ENCODE data around the gene EPB41L4B.

The EPB41L4B gene

GRCh38 chr9:109301012-109301411 lies 19.8 kb downstream of the EPB41L4B start:
- no peaks in the 10 kb centered on the region for H3K4me1 ChIP-seq (ENCODE audit: insufficient read depth, low read length, severe bottlenecking)
- no peaks in the 10 kb centered on the region; the same call in 1 of the 2 replicates for H3K27me3 ChIP-seq (ENCODE audit: insufficient read depth, low read length)
- no peaks in the 10 kb centered on the region for H4K20me1 ChIP-seq (ENCODE audit: insufficient read depth, low read length)
- H3F3A ChIP-seq (ENCODE audit: insufficient read depth, low read length) = no peaks in the 10 kb centered on the region
- no peak overlapping the region for H2AFZ ChIP-seq (ENCODE audit: low read length)
- TF ChIP-seq, protein P1, sequence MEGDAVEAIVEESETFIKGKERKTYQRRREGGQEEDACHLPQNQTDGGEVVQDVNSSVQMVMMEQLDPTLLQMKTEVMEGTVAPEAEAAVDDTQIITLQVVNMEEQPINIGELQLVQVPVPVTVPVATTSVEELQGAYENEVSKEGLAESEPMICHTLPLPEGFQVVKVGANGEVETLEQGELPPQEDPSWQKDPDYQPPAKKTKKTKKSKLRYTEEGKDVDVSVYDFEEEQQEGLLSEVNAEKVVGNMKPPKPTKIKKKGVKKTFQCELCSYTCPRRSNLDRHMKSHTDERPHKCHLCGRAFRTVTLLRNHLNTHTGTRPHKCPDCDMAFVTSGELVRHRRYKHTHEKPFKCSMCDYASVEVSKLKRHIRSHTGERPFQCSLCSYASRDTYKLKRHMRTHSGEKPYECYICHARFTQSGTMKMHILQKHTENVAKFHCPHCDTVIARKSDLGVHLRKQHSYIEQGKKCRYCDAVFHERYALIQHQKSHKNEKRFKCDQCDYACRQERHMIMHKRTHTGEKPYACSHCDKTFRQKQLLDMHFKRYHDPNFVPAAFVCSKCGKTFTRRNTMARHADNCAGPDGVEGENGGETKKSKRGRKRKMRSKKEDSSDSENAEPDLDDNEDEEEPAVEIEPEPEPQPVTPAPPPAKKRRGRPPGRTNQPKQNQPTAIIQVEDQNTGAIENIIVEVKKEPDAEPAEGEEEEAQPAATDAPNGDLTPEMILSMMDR (IDR thresholded peaks at IDR 0.05; ENCODE audit: low read length) = no peak
- TF ChIP-seq EZH2 (IDR thresholded peaks at IDR 0.05; ENCODE audit: borderline replicate concordance, low read length) = no peak
- no peaks in the 10 kb centered on the region for H3K36me3 ChIP-seq (ENCODE audit: insufficient read depth, low read length)
- H3K9me3 ChIP-seq (ENCODE audit: low read length) = no peaks in the 10 kb centered on the region
- H3K9ac ChIP-seq (ENCODE audit: low read length) = no peak overlapping the region
- no peaks in the 10 kb centered on the region for H3K9me2 ChIP-seq (ENCODE audit: low read depth, low read length)
- no peak overlapping the region for H3K27ac ChIP-seq (ENCODE audit: low read depth, low read length, poor library complexity, severe bottlenecking)
- H3K4me2 ChIP-seq (ENCODE audit: low read length) = no peak overlapping the region
- H3K4me3 ChIP-seq (ENCODE audit: low read depth, low read length, poor library complexity, severe bottlenecking) = no peak overlapping the region
- H3K79me2 ChIP-seq (ENCODE audit: insufficient read depth, low read length) = no peaks in the 10 kb centered on the region

DNA sequence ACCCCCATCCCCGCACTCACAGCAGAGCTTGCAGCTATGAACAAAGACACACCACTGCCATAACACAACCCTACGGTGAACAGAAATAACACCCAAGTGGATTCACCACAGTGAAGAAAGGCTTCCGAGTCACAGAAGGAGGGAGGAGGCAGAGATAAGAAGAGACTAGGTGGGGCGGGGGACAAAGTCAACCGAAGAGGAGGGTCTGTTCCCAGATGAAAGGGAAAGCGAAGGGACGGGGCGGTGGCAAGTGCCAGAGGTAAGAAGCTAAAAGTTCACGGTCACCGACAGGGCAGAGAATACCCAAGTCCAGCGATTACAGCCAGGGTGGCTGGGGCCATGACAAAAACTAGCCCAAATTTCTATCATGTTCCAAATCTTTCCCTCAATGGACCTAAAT lies 21.0 kb downstream of the EPB41L4B start:
- Histone ChIP-seq H3K4me1 (ENCODE audit: insufficient read depth, low read length, severe bottlenecking) (no peaks in the 10 kb centered on the region), H3K9me2 (ENCODE audit: low read depth, low read length) (no peaks in the 10 kb centered on the region), H3F3A (ENCODE audit: insufficient read depth, low read length) (no peaks in the 10 kb centered on the region), H3K27ac (ENCODE audit: low read depth, low read length, poor library complexity, severe bottlenecking) (no peak overlapping the region), H3K79me2 (ENCODE audit: insufficient read depth, low read length) (no peaks in the 10 kb centered on the region), H3K36me3 (ENCODE audit: insufficient read depth, low read length) (no peaks in the 10 kb centered on the region), H3K9me3 (ENCODE audit: low read length) (no peaks in the 10 kb centered on the region), H3K27me3 (ENCODE audit: insufficient read depth, low read length) (no peaks in the 10 kb centered on the region; the same call in 1 of the 2 replicates), H3K4me3 (ENCODE audit: low read depth, low read length, poor library complexity, severe bottlenecking) (no peak overlapping the region), H2AFZ (ENCODE audit: low read length) (no peak overlapping the region), H3K4me2 (ENCODE audit: low read length) (no peak overlapping the region), H4K20me1 (ENCODE audit: insufficient read depth, low read length) (no peaks in the 10 kb centered on the region), H3K9ac (ENCODE audit: low read length) (no peak overlapping the region)
- TF ChIP-seq, protein P1 (IDR thresholded peaks at IDR 0.05; ENCODE audit: low read length) = no peak
- no peak for TF ChIP-seq EZH2 (IDR thresholded peaks at IDR 0.05; ENCODE audit: borderline replicate concordance, low read length)

GRCh38 chr9:109297899-109298298 lies 23.0 kb downstream of the EPB41L4B start:
- Histone ChIP-seq H3K27ac (ENCODE audit: low read depth, low read length, poor library complexity, severe bottlenecking) (no peak overlapping the region), H3K4me2 (ENCODE audit: low read length) (no peak overlapping the region), H4K20me1 (ENCODE audit: insufficient read depth, low read length) (no peaks in the 10 kb centered on the region), H3K27me3 (ENCODE audit: insufficient read depth, low read length) (no peaks in the 10 kb centered on the region), H3K4me1 (ENCODE audit: insufficient read depth, low read length, severe bottlenecking) (no peaks in the 10 kb centered on the region), H3K79me2 (ENCODE audit: insufficient read depth, low read length) (no peaks in the 10 kb centered on the region), H3K9me3 (ENCODE audit: low read length) (no peaks in the 10 kb centered on the region), H3K9me2 (ENCODE audit: low read depth, low read length) (no peaks in the 10 kb centered on the region), H3K4me3 (ENCODE audit: low read depth, low read length, poor library complexity, severe bottlenecking) (no peak overlapping the region), H3K9ac (ENCODE audit: low read length) (no peak overlapping the region), H2AFZ (ENCODE audit: low read length) (no peak overlapping the region), H3F3A (ENCODE audit: insufficient read depth, low read length) (no peaks in the 10 kb centered on the region), H3K36me3 (ENCODE audit: insufficient read depth, low read length) (no peaks in the 10 kb centered on the region)
- TF ChIP-seq, protein P1 (IDR thresholded peaks at IDR 0.05; ENCODE audit: low read length) = no peak
- TF ChIP-seq EZH2 (IDR thresholded peaks at IDR 0.05; ENCODE audit: borderline replicate concordance, low read length) = no peak

Measured in OCI-LY1 (cell line).